ENCODE results near the gene STXBP1.
A peak's percentile ranks its signal among the peaks of the same experiment; 100 is the strongest.

Gene STXBP1

DNA sequence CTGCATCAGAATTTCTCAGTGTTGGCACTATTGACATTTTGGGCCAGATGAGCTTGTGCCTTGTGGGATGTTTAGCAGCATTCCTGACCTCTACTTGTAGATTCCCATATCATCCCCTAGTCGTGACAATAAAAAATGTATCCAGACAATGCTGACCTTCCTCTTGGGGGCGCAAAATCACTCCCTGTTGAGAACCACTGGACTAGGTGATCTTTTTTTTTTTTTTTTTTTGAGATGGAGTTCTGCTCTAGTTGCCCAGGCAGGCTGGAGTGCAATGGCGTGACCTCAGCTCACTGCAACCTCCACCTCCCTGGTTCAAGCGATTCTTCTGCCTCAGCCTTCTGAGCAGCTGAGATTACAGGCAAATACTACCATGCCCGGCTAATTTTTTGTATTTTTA, 22.6 kb downstream of the STXBP1 start:
- H3K4me1 ChIP-seq (ENCODE audit: control insufficient read depth, low read length): no peaks in the 10 kb centered on the region
- no peaks in the 10 kb centered on the region for H3K9me3 ChIP-seq (ENCODE audit: control insufficient read depth, insufficient read depth, low read length)
- no peaks in the 10 kb centered on the region for H3K27me3 ChIP-seq (ENCODE audit: control insufficient read depth, low read length)
- no peaks in the 10 kb centered on the region for H3F3A ChIP-seq (ENCODE audit: control insufficient read depth, insufficient read depth)
- no peaks in the 10 kb centered on the region for H3K79me2 ChIP-seq (ENCODE audit: control insufficient read depth, low read length)
- no peak overlapping the region for H3K4me3 ChIP-seq (ENCODE audit: low read length)
- no peaks in the 10 kb centered on the region for H3K36me3 ChIP-seq (ENCODE audit: control insufficient read depth, low read length)
- no peak for TF ChIP-seq EZH2phosphoT487 (IDR thresholded peaks at IDR 0.05; ENCODE audit: borderline replicate concordance, low read length)
- TF ChIP-seq, protein P1, sequence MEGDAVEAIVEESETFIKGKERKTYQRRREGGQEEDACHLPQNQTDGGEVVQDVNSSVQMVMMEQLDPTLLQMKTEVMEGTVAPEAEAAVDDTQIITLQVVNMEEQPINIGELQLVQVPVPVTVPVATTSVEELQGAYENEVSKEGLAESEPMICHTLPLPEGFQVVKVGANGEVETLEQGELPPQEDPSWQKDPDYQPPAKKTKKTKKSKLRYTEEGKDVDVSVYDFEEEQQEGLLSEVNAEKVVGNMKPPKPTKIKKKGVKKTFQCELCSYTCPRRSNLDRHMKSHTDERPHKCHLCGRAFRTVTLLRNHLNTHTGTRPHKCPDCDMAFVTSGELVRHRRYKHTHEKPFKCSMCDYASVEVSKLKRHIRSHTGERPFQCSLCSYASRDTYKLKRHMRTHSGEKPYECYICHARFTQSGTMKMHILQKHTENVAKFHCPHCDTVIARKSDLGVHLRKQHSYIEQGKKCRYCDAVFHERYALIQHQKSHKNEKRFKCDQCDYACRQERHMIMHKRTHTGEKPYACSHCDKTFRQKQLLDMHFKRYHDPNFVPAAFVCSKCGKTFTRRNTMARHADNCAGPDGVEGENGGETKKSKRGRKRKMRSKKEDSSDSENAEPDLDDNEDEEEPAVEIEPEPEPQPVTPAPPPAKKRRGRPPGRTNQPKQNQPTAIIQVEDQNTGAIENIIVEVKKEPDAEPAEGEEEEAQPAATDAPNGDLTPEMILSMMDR (IDR thresholded peaks at IDR 0.05; ENCODE audit: low read depth, low read length, poor library complexity, severe bottlenecking): peak; percentile 41
- H4K20me1 ChIP-seq (ENCODE audit: control insufficient read depth, insufficient read depth, low read depth, low read length): no peaks in the 10 kb centered on the region
- H3K27ac ChIP-seq (ENCODE audit: low read depth, low read length): no peak overlapping the region
- H3K4me2 ChIP-seq (ENCODE audit: low read length): no peak overlapping the region
- H3K9me2 ChIP-seq (replicated peaks; ENCODE audit: control insufficient read depth, low read length): no peaks in the 10 kb centered on the region

DNA sequence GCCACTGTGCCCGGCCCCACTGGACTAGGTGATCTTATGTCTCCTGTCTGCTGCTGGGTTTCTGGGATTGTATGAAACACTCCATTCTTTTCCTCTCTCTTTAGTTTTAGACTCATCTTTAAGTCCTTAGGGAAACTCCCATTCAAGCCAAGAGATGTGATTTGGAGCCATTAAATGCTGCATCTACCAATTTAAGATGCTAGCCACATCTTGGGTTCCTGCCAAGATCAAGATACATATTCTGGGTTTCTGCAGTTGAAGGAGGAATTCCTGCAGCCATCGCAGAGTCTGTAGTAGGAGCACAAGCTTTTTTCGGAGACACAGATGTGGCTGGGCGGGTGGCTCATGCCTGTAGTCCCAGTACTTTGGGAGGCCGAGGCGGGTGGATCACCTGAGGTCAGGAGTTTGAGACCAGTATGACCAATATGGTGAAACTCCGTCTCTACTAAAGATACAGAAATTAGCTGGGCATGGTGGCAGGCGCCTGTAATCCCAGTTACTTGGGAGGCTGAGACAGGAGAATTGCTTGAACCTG, 23.2 kb downstream of the STXBP1 start:
- Histone ChIP-seq H3K4me3 (ENCODE audit: low read length) (no peak overlapping the region), H3K27ac (ENCODE audit: low read depth, low read length) (no peak overlapping the region), H3F3A (ENCODE audit: control insufficient read depth, insufficient read depth) (no peaks in the 10 kb centered on the region), H4K20me1 (ENCODE audit: control insufficient read depth, insufficient read depth, low read depth, low read length) (no peaks in the 10 kb centered on the region), H3K4me1 (ENCODE audit: control insufficient read depth, low read length) (no peaks in the 10 kb centered on the region), H3K9me2 (replicated peaks; ENCODE audit: control insufficient read depth, low read length) (no peaks in the 10 kb centered on the region), H3K36me3 (ENCODE audit: control insufficient read depth, low read length) (no peaks in the 10 kb centered on the region), H3K27me3 (ENCODE audit: control insufficient read depth, low read length) (no peaks in the 10 kb centered on the region), H3K4me2 (ENCODE audit: low read length) (no peak overlapping the region), H3K79me2 (ENCODE audit: control insufficient read depth, low read length) (no peaks in the 10 kb centered on the region), H3K9me3 (ENCODE audit: control insufficient read depth, insufficient read depth, low read length) (no peaks in the 10 kb centered on the region)
- TF ChIP-seq, protein P1 (IDR thresholded peaks at IDR 0.05; ENCODE audit: low read depth, low read length, poor library complexity, severe bottlenecking): no peak

GRCh38 chr9:127637322-127637847, 25.3 kb downstream of the STXBP1 start:
- H4K20me1 ChIP-seq (ENCODE audit: control insufficient read depth, insufficient read depth, low read depth, low read length): no peaks in the 10 kb centered on the region
- no peak overlapping the region for H3K4me3 ChIP-seq (ENCODE audit: low read length)
- H3K4me1 ChIP-seq (ENCODE audit: control insufficient read depth, low read length): no peaks in the 10 kb centered on the region
- no peak overlapping the region for H3K4me2 ChIP-seq (ENCODE audit: low read length)
- no peaks in the 10 kb centered on the region for H3K79me2 ChIP-seq (ENCODE audit: control insufficient read depth, low read length)
- H3K36me3 ChIP-seq (ENCODE audit: control insufficient read depth, low read length): no peaks in the 10 kb centered on the region
- H3K9me3 ChIP-seq (ENCODE audit: control insufficient read depth, insufficient read depth, low read length): no peaks in the 10 kb centered on the region
- TF ChIP-seq, protein P1 (IDR thresholded peaks at IDR 0.05; ENCODE audit: low read depth, low read length, poor library complexity, severe bottlenecking): no peak
- no peak for TF ChIP-seq EZH2phosphoT487 (IDR thresholded peaks at IDR 0.05; ENCODE audit: borderline replicate concordance, low read length)
- H3K27ac ChIP-seq (ENCODE audit: low read depth, low read length): no peak overlapping the region
- H3K9me2 ChIP-seq (replicated peaks; ENCODE audit: control insufficient read depth, low read length): no peaks in the 10 kb centered on the region
- H3F3A ChIP-seq (ENCODE audit: control insufficient read depth, insufficient read depth): no peaks in the 10 kb centered on the region
- H3K27me3 ChIP-seq (ENCODE audit: control insufficient read depth, low read length): 0 out of 2 replicates have a peak, but pooled peaks cover 2% of the 10 kb centered on the region
